Activated CD4-positive, alpha-beta T cell treated with anti-CD3 and anti-CD28 coated beads, Interleukin-2, amount 50 U/mL, for 16 hours (primary cell): ENCODE data around the gene BCOR.

Experiments
- DNase-seq: peaks from one replicate; pipeline ENCODE4 v3.0.0-alpha.2; 2020

The BCOR gene

GRCh38 chrX:40083120-40083978, 14.4 kb downstream of the BCOR start:
- no peak for DNase-seq

DNA sequence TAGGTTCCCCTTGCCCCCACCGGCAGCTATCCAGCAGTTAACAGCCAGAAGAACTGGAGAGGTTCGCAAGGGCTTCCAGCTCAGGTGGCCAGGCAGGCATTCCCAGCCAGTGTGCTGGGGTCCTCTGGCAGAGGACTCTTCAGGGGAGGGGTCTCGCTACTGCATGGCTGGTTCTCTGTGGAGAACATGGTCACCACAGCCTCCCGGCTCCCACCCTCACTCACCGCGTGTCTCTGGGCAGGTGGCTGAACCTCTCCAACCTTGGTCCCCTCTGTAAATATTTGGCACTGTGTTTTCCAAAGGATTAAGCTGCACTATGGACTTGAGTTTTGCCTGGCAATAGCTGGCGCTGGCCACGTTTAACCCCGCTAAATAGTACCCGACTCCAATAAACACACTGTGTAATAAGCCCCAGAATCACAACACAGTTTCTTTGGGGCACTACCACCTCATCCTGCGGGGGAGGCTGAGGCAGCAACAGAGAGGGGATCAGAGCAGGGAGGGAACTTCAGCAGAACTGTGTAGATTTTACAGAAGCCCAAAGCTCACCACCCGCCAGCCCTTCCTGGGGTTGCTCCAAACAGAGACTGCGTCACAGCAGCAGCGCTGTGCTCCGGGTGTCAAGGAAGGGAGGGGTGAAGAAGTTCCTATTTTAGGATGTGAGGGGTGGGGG, 15.2 kb downstream of the BCOR start:
- DNase-seq: no peak

GRCh38 chrX:40081679-40082068, 16.1 kb downstream of the BCOR start:
- no peak for DNase-seq

GRCh38 chrX:40080894-40081678, 16.7 kb downstream of the BCOR start:
- no peak for DNase-seq

DNA sequence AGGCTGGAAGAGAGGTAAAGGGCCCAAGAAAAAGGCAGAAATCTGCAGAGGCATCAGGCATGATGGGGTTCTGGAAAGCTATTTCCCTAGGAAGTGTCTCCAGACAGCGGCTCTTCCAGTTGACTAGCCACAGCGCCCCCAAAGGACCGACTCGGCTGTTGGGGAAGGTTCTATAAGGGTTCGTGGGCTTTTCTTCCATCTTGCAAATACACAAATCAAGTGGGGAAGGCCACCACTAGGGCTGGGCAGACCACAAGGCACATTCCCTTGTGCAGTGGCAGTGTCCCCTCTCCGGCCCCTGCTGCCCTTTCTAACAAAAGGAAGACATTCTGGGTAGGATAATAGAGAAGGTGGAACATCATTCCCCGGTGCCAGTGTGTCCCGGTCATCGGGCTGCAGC, 18.2 kb downstream of the BCOR start:
- no peak for DNase-seq

DNA sequence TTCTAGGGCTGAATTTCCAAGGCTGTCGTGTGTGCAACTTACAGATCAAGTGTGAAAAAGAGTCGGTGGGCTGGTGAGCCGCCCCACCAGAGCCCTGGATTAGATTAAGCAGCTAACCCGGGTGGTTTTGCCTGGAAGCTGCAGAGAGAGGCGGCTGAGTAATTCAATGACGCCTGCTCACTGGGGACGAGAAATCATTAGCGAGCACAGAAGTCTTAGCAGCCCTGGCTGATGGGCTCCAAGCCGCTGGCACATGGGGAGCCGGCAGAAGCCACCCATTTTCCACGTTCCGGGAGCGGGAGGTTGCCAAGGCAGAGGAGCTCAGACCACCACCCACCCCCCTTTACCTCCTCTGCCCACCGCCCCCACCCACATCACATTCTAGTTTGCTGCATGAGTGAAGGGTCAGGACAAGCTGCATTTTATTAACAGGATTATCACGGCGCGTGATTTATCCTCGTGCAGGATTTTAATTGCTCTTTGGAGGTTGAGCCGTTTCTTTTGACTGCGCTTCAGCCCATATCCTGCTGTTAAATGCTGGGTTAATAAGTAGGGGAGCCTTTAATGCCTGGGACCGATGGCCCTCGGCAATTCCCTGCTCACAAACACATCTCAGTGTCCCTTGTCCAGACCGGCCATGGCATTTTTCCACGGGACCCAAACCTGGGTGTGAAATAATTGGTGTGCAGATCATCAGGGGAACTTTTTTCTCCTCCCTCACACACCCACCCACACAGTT, 19.1 kb downstream of the BCOR start:
- no peak for DNase-seq

- no peak for DNase-seq
Measured at GRCh38 chrX:40077906-40078305, 19.9 kb downstream of the BCOR start.

GRCh38 chrX:40076750-40077575, 20.8 kb downstream of the BCOR start:
- no peak for DNase-seq

DNA sequence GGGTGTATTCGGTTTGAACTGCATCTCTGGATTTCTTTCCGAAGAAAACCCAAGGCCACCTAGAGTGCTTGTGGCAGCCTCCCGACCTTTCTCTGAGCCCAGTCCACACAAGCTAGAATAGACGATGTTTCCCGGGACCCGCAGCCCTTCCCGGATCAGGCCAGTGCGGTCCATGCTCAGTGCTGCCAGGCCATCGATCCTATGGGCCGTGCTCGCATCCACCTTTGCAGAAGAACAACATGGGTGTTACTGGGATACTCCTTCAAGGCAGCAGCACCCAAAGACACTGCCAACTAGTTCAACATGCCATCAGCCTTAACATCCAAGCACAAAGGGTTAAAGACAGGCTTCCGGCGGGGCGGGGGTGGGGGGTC, 22.8 kb downstream of the BCOR start:
- no peak for DNase-seq

DNA sequence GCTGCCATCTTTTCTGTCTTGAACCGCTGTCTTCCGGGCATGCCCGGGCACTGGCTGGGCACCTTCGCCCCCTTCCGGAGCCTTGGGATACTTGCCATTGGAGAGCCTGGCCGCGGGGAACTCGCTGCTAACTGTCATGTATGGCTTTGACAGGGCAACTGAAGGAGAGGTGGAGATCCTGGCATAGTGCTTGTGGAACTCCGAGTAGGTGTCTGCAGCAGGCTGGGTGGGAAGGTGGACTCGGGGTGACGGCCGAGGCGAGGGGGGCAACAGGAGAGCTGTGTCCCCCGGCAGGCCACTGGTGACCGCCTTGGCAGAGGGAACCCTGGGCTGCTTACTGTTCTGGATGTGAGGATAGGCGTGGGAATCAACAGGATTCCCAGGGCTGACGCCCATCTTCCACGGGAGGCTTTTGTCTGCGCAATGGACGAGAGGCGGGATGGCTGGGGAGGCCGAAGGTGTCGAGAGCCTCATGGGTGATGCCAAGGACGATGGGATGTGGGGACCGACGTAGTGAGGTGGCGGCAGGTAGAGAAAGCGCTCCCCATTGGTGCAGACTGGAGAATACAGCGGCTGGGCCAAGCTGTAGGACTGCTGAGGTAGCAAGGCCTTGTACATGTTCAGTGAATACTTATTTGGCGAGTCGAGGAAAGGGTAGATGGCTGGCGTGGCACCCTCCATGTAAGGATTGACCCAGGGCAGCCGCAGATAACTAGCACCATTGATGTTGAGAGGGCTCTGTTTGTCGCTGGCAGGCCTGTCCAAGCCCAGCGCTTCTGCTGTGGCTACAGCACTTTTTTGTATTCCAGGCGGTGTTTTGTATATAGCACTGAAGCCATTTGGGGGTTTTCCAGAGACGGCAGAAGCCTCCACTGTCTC, 23.4 kb downstream of the BCOR start:
- DNase-seq: no peak

GRCh38 chrX:40073439-40074054, 24.2 kb downstream of the BCOR start:
- no peak for DNase-seq

DNA sequence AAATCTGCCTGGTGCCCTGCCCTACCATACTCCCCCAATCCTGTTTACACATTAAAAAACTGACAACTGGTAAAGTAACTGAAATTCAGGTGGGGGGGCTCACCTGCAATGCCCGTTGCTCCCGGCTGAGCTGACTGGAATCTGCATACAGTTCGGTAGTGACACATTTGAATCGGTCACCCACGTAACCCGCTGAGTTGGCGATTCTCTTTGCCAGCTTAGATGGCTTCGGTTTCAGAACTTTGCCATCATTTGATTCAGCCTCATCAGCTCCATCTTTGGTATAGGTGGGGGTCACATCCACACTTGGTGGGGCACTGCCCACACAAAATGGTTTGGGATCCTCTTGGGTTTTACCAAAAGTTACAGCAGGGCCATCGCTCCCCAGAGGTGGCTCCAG, 25.5 kb downstream of the BCOR start:
- no peak for DNase-seq

DNA sequence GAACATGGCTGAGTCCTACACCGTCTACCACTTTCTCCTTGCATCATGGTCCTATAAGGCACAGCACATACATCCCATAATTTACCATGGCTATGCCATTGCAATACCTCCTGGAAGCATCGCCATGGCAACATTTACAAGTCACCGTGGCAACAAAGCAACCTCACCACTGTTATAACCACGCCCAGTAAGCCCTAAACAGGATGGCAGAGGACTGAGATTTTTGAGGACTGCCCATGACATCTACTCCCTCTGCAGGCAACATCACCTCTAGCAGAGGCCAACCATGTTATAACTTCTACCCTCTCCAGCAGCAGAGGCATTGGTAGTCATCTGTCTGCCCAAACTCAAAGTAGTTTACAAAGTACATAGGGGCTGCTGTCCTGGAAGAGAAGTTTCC, 29.7 kb downstream of the BCOR start:
- peak; percentile 45 for DNase-seq

GRCh38 chrX:40066700-40067099, 31.1 kb downstream of the BCOR start:
- DNase-seq: no peak

GRCh38 chrX:40065296-40066046, 32.3 kb downstream of the BCOR start:
- peak; percentile 46 for DNase-seq

DNA sequence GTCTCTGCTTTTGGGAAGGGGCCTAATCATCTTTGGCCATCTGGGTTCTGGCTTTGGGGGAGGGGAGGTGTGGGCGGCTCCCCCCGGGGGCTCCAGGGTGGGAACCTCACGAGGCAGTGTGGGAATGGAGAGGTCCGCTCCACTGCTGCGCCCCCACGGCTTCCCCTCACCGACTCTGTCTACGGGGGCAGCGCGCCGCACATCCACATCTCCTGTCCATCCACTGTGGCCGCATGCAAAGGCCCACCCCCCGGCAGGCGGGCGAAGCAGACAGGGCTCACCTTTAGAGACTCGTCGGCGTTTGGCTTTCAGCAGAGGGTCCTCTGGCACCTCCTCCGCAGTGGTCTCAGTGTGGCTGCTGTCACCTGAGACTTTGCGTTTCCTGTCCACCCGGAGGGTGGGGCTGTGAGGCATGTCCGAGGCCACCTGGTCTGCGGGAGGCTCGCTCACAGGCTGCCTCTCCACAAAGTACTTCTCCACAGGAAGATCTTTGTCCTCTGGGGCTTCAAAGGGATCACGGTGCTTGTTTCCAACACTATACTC, 33.6 kb downstream of the BCOR start:
- no peak for DNase-seq

- DNase-seq: no peak
Measured at GRCh38 chrX:40063555-40063954, 34.2 kb downstream of the BCOR start.

DNA sequence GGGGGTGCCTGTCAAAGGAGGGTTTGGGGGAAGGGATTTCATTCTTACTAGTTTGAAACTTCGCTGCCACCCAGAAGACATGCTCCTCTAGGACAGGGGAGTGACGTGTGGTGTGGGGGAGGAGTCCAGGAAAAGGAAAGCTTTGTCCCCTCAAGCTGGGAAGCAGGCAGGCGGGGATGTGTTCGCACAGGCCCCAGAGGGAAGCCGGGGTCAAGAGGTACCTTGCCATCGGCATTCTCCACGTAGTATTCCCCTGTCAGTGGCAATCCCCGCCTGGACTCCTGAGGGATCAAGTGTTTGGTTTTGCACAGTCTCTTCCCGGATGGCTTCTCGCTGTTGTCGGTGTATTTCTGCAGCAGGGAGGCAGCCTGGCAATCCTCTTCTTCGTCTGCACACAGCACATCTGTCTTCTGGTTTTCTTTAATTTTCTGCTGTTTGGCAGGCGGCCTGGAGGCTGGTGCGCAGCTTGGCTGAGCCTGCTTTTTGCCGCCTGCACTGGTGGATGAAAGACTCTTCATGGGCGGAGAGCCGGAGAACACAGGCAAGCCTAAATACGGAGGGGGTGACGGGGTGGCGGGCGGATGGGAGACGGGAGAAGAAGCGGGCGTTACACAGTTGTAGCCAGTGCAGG, 35.1 kb downstream of the BCOR start:
- no peak for DNase-seq
